ENCODE results near the gene KDM4C. TPM values are rescaled to one million over a fixed set of nuclear protein-coding genes. Genes with fewer than 3 reads are reported as not detected.

KDM4C gene
- total and polyA plus RNA-seq, 7 donors = 16.4 to 33.5 (median 28.8) TPM

GRCh38 chr9:6864102-6864501, 106.3 kb downstream of the KDM4C start:
- no peaks in the 10 kb centered on the region for H3K36me3 ChIP-seq
- 91 to 100% methylated on average over 1 of the region's 1 CpG for WGBS, 2 donors
- TF ChIP-seq POLR2A (IDR thresholded peaks at IDR 0.05) (no peak), CTCF (IDR thresholded peaks at IDR 0.05) (no peak), POLR2AphosphoS5 (IDR thresholded peaks at IDR 0.05) (no peak)

GRCh38 chr9:6869081-6869948, 111.5 kb downstream of the KDM4C start:
- H3K36me3 ChIP-seq = no peaks in the 10 kb centered on the region
- H3K4me3 ChIP-seq = no peak overlapping the region
- intact Hi-C loops (cut with DNase I) = no loop called here
- H3K4me1 ChIP-seq = peaks cover 0 to 15% (median 8%) of the 10 kb centered on the region in 4 donors
- no peak for DNase-seq
- WGBS, 2 donors = 80 to 95% methylated on average over 5 of the region's 5 CpGs
- H3K9me3 ChIP-seq = peaks cover 0 to 1% (median under 1%) of the 10 kb centered on the region in 4 donors
- H3K27ac ChIP-seq = peak overlapping the region in 2 of 4 donors; percentile 0 to 8
- H3K27me3 ChIP-seq = no peaks in the 10 kb centered on the region
- TF ChIP-seq POLR2AphosphoS5 (IDR thresholded peaks at IDR 0.05) (no peak), EP300 (IDR thresholded peaks at IDR 0.05) (no peak), CTCF (IDR thresholded peaks at IDR 0.05) (no peak), POLR2A (IDR thresholded peaks at IDR 0.05) (no peak)

More at GRCh38 chr9:6864102-6864501, 106.3 kb downstream of the KDM4C start:
- Histone ChIP-seq H3K27ac (no peak overlapping the region), H3K4me1 (peaks cover 0 to 8% (median under 1%) of the 10 kb centered on the region in 4 donors), H3K4me3 (no peak overlapping the region), H3K27me3 (no peaks in the 10 kb centered on the region), H3K9me3 (peaks cover 0 to 8% (median 2%) of the 10 kb centered on the region in 4 donors)
- no peak for DNase-seq
- intact Hi-C loops (cut with DNase I) = no loop called here

DNA sequence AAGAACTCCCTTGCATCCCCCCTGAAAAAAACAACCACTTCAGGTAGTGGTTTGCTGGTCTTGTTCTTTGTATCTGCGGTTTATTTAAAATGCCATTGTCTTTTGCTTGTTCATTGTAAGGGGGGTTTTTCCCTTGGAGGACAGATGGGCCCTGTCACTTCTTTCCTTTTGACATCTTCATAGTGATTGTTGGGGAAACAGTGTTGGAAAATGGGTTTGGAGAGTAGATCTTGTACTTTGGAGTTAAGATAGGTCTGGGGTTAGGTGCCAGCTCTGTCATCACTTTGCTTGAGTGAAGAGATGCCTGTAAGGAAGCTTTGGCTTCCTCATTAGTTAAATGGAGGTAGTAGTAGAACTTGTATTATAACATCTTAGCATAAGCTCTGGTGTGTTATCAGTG, 112.4 kb downstream of the KDM4C start:
- WGBS, 2 donors = 94 to 99% methylated on average over 1 of the region's 1 CpG
- intact Hi-C loops (cut with DNase I) = no loop called here
- H3K4me1 ChIP-seq = peaks cover 0 to 15% (median 8%) of the 10 kb centered on the region in 4 donors
- no peak for TF ChIP-seq EP300 (IDR thresholded peaks at IDR 0.05)
- TF ChIP-seq POLR2A (IDR thresholded peaks at IDR 0.05) = no peak
- TF ChIP-seq POLR2AphosphoS5 (IDR thresholded peaks at IDR 0.05) = no peak
- no peak for TF ChIP-seq CTCF (IDR thresholded peaks at IDR 0.05)
- H3K4me3 ChIP-seq = no peak overlapping the region
- H3K9me3 ChIP-seq = no peaks in the 10 kb centered on the region
- H3K27me3 ChIP-seq = no peaks in the 10 kb centered on the region
- DNase-seq = no peak
- H3K27ac ChIP-seq = no peak overlapping the region
- no peaks in the 10 kb centered on the region for H3K36me3 ChIP-seq

DNA sequence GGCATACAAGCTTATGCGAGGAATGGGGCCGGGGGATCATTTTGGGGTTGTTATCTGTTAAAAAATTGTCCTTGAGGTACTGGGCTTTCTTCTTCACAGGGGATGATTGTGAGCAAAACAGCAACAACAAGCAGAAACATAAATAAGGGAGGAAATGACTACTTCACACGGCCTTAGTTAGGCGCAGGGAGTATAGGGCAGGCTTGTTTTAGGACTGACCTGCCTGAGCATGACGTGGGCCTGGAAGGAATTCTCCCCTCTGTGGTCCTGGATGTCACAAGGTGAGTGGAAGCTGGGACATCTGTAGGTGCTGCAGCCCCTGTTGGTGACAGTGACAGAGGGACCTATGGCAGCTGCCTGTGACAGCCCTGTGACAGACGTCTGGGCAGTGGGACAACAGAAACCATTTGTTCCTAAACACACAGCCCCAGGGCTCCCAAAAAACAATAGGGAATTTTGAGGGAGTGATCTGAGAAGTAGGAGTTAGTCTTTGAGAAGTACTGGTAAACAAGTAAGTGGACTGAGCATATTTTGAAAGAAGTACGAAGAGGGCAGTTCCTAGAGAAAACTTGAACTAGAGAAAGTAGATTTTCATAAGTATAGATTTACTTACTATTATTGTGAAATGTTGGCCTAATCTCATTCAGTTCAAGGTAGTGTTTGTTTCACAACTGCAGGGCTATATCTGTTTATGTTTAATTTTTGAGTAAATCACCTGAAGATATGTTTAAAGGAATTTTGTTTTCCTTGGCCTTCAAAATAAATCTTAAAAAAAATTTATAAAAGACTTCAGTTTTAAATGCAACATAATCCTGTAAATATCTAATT, 113.1 kb downstream of the KDM4C start:
- TF ChIP-seq POLR2AphosphoS5 (IDR thresholded peaks at IDR 0.05) (no peak), POLR2A (IDR thresholded peaks at IDR 0.05) (no peak), EP300 (IDR thresholded peaks at IDR 0.05) (no peak), CTCF (IDR thresholded peaks at IDR 0.05) (no peak)
- DNase-seq = no peak
- H3K9me3 ChIP-seq = no peaks in the 10 kb centered on the region
- intact Hi-C loops (cut with DNase I) = no loop called here
- H3K27ac ChIP-seq = no peak overlapping the region
- H3K4me3 ChIP-seq = no peak overlapping the region
- H3K36me3 ChIP-seq = no peaks in the 10 kb centered on the region
- H3K4me1 ChIP-seq = peaks cover 0 to 15% (median 8%) of the 10 kb centered on the region in 4 donors
- no peaks in the 10 kb centered on the region for H3K27me3 ChIP-seq
- 93 to 95% methylated on average over 7 of the region's 7 CpGs for WGBS, 2 donors

All from sigmoid colon (tissue), 7 donors.